Right renal cortex interstitium (tissue), 3 donors: ENCODE measurements around the gene UBE2H. TPM values are rescaled to one million over a fixed set of nuclear protein-coding genes. Genes with fewer than 3 reads are reported as not detected.
"Not testable (repeated sequence)": the region's sequence is repeated elsewhere in the genome, so short reads cannot be mapped to it uniquely, and the experiment has no call there.

Experiments
- DNase-seq, 3 donors: peaks; one replicate each; pipeline ENCODE4 v3.0.0-alpha.2; 2013; ENCODE audit warnings: low read depth in 3 of 3, low spot score in 2 of 3
- polyA plus RNA-seq, 3 donors: library from polyadenylated mRNA; unstranded; fragments of 120-200 nt; gene quantifications; one replicate each; pipeline ENCODE4 v1.2.1, GENCODE V29; 2013; ENCODE audit not compliant: insufficient read length in 3 of 3

UBE2H gene
- polyA plus RNA-seq, 3 donors = 121 to 128 (median 125) TPM

GRCh38 chr7:129848436-129848835 lies 104.3 kb downstream of the UBE2H start:
- DNase-seq = no peak

- no peak for DNase-seq
Measured at GRCh38 chr7:129845972-129846327, 106.8 kb downstream of the UBE2H start.

- DNase-seq = no peak
Measured at GRCh38 chr7:129845178-129845971, 107.4 kb downstream of the UBE2H start.

- no peak for DNase-seq
Measured at GRCh38 chr7:129843978-129844840, 108.6 kb downstream of the UBE2H start.

GRCh38 chr7:129843365-129843898 lies 109.3 kb downstream of the UBE2H start:
- no peak for DNase-seq

- DNase-seq = no peak
Measured at GRCh38 chr7:129841465-129841864, 111.3 kb downstream of the UBE2H start.

GRCh38 chr7:129840757-129841156 lies 112.0 kb downstream of the UBE2H start:
- DNase-seq = no peak

GRCh38 chr7:129836983-129837382 lies 115.8 kb downstream of the UBE2H start:
- DNase-seq = no peak

GRCh38 chr7:129835569-129835968 lies 117.2 kb downstream of the UBE2H start:
- DNase-seq = no peak

GRCh38 chr7:129833353-129833752 lies 119.4 kb downstream of the UBE2H start:
- not testable (repeated sequence) for DNase-seq

GRCh38 chr7:129832701-129833227 lies 120.0 kb downstream of the UBE2H start:
- DNase-seq = no peak

- no peak for DNase-seq
Measured at GRCh38 chr7:129832282-129832681, 120.5 kb downstream of the UBE2H start.

- DNase-seq = no peak
Measured at GRCh38 chr7:129831424-129832058, 121.2 kb downstream of the UBE2H start.

- DNase-seq = no peak
Measured at GRCh38 chr7:129830949-129831348, 121.8 kb downstream of the UBE2H start.

- peak in 2 of 3 donors; percentile 76 to 77 for DNase-seq
Measured at GRCh38 chr7:129829737-129830631, 122.8 kb downstream of the UBE2H start.

- no peak for DNase-seq
Measured at GRCh38 chr7:129828989-129829736, 123.6 kb downstream of the UBE2H start.

GRCh38 chr7:129828078-129828762 lies 124.5 kb downstream of the UBE2H start:
- DNase-seq = no peak

GRCh38 chr7:129827467-129827990 lies 125.2 kb downstream of the UBE2H start:
- DNase-seq = no peak
